HG03039 (cell line): ENCODE data around the gene ITGB8.

ENCODE experiments used
- ATAC-seq: cut with Tn5 transposase; IDR thresholded peaks from one replicate; pipeline ENCODE4 v1.9.1; 2021; ENCODE audit warnings: mild to moderate bottlenecking, moderate library complexity; ENCODE audit not compliant: unreplicated experiment

ITGB8 gene

GRCh38 chr7:20331910-20332813 is 1.5 kb downstream of the ITGB8 start:
- no peak for ATAC-seq

GRCh38 chr7:20338285-20338684 is 7.6 kb downstream of the ITGB8 start:
- ATAC-seq: no peak

- ATAC-seq: no peak
These were observed 10.1 kb downstream of the ITGB8 start for GRCh38 chr7:20340839-20341238.

- no peak for ATAC-seq
These were observed 12.5 kb downstream of the ITGB8 start for GRCh38 chr7:20343205-20343604.

- no peak for ATAC-seq
These were observed 13.2 kb downstream of the ITGB8 start for GRCh38 chr7:20343941-20344340.

GRCh38 chr7:20344396-20344795 is 13.7 kb downstream of the ITGB8 start:
- ATAC-seq: no peak

- no peak for ATAC-seq
These were observed 15.9 kb downstream of the ITGB8 start for GRCh38 chr7:20346577-20346976.

- no peak for ATAC-seq
These were observed 17.0 kb downstream of the ITGB8 start for GRCh38 chr7:20347680-20348079.

GRCh38 chr7:20348125-20348807 is 17.6 kb downstream of the ITGB8 start:
- ATAC-seq: no peak

- ATAC-seq: no peak
These were observed 19.8 kb downstream of the ITGB8 start for GRCh38 chr7:20350518-20350951.

GRCh38 chr7:20350996-20351692 is 20.4 kb downstream of the ITGB8 start:
- ATAC-seq: no peak

GRCh38 chr7:20351901-20352300 is 21.2 kb downstream of the ITGB8 start:
- ATAC-seq: no peak

- no peak for ATAC-seq
These were observed 22.0 kb downstream of the ITGB8 start for GRCh38 chr7:20352573-20353306.

GRCh38 chr7:20354610-20355528 is 24.2 kb downstream of the ITGB8 start:
- ATAC-seq: no peak

GRCh38 chr7:20358106-20358505 is 27.4 kb downstream of the ITGB8 start:
- ATAC-seq: no peak

GRCh38 chr7:20358762-20359282 is 28.1 kb downstream of the ITGB8 start:
- no peak for ATAC-seq

- ATAC-seq: no peak
These were observed 28.8 kb downstream of the ITGB8 start for GRCh38 chr7:20359341-20359963.

GRCh38 chr7:20362574-20363253 is 32.0 kb downstream of the ITGB8 start:
- ATAC-seq: no peak
